Ecto neural progenitor cell (in vitro differentiated cells): ENCODE results near the gene FGF12.
"Not testable (repeated sequence)": the region's sequence is repeated elsewhere in the genome, so short reads cannot be mapped to it uniquely, and the experiment has no call there.

Experiments
- DNase-seq: peaks from one replicate; pipeline ENCODE4 v3.0.0-alpha.2; 2018; ENCODE audit warnings: low spot score

Gene FGF12

GRCh38 chr3:192727032-192727847 is at the start of gene FGF12:
TSS of gene FGF12 (minus strand) at chr3:192727541.
- peak; percentile 96 for DNase-seq

GRCh38 chr3:192774341-192774740 is 47.0 kb upstream of the FGF12 start:
- DNase-seq: not testable (repeated sequence)

- DNase-seq: no peak
These were observed 45.0 kb upstream of the FGF12 start for GRCh38 chr3:192772240-192772894.

- no peak for DNase-seq
These were observed 31.3 kb upstream of the FGF12 start for GRCh38 chr3:192758654-192759053.

- no peak for DNase-seq
These were observed 23.8 kb upstream of the FGF12 start for GRCh38 chr3:192751148-192751547.

- DNase-seq: no peak
These were observed 22.9 kb upstream of the FGF12 start for GRCh38 chr3:192750201-192750600.

GRCh38 chr3:192747746-192748145 is 20.4 kb upstream of the FGF12 start:
- no peak for DNase-seq

GRCh38 chr3:192747145-192747544 is 19.8 kb upstream of the FGF12 start:
- no peak for DNase-seq

- DNase-seq: no peak
These were observed 17.8 kb upstream of the FGF12 start for GRCh38 chr3:192745150-192745549.

- not testable (repeated sequence) for DNase-seq
These were observed 17.3 kb upstream of the FGF12 start for GRCh38 chr3:192744604-192745003.

- DNase-seq: no peak
These were observed 10.2 kb upstream of the FGF12 start for GRCh38 chr3:192737506-192737905.

- DNase-seq: no peak
These were observed 3.9 kb upstream of the FGF12 start for GRCh38 chr3:192731233-192731632.

- DNase-seq: no peak
These were observed 956 bp downstream of the FGF12 start for GRCh38 chr3:192726385-192726784.

- DNase-seq: no peak
These were observed 7.4 kb downstream of the FGF12 start for GRCh38 chr3:192719964-192720363.

- DNase-seq: no peak
These were observed 9.2 kb downstream of the FGF12 start for GRCh38 chr3:192718156-192718555.

- DNase-seq: no peak
These were observed 12.2 kb downstream of the FGF12 start for GRCh38 chr3:192715126-192715525.

GRCh38 chr3:192711126-192711525 is 16.2 kb downstream of the FGF12 start:
- DNase-seq: not testable (repeated sequence)

- no peak for DNase-seq
These were observed 17.0 kb downstream of the FGF12 start for GRCh38 chr3:192710366-192710765.

GRCh38 chr3:192706272-192706671 is 21.1 kb downstream of the FGF12 start:
- DNase-seq: no peak

GRCh38 chr3:192700885-192701284 is 26.5 kb downstream of the FGF12 start:
- no peak for DNase-seq

GRCh38 chr3:192696943-192697587 is 30.3 kb downstream of the FGF12 start:
- DNase-seq: no peak

- no peak for DNase-seq
These were observed 39.7 kb downstream of the FGF12 start for GRCh38 chr3:192687488-192688152.
